Esophagus (tissue), 2 donors: Measurements from ENCODE around the gene MBD4. TPM values are rescaled to one million over a fixed set of nuclear protein-coding genes. Genes with fewer than 3 reads are reported as not detected.
"Not testable (repeated sequence)": the region's sequence is repeated elsewhere in the genome, so short reads cannot be mapped to it uniquely, and the experiment has no call there.

Experiments used
- H3K27ac ChIP-seq, 2 donors: one replicate each; pipeline ENCODE4 v1.5.1; 2013; ENCODE audit warnings: low read depth in 2 of 2, mild to moderate bottlenecking in 2 of 2, inconsistent platforms in 1 of 2, low read length in 1 of 2, moderate library complexity in 1 of 2
- H3K27me3 ChIP-seq, 2 donors: one replicate each; pipeline ENCODE4 v1.6.1; 2013; ENCODE audit warnings: low read length in 2 of 2, control low read depth in 1 of 2, mild to moderate bottlenecking in 1 of 2; ENCODE audit not compliant: insufficient read depth in 2 of 2, control insufficient read depth in 1 of 2
- H3K36me3 ChIP-seq, 2 donors: one replicate each; pipeline ENCODE4 v1.6.1; 2013; ENCODE audit warnings: low read length in 1 of 2; ENCODE audit not compliant: control insufficient read depth in 2 of 2, insufficient read depth in 2 of 2
- H3K4me1 ChIP-seq, 2 donors: one replicate each; pipeline ENCODE4 v1.6.1; 2013; ENCODE audit warnings: low read length in 1 of 2; ENCODE audit not compliant: control insufficient read depth in 2 of 2, insufficient read depth in 2 of 2
- H3K4me3 ChIP-seq, 2 donors: one replicate each; pipeline ENCODE4 v1.5.1; 2013; ENCODE audit warnings: low read length in 2 of 2, mild to moderate bottlenecking in 2 of 2, low read depth in 1 of 2, moderate library complexity in 1 of 2
- H3K9me3 ChIP-seq, 2 donors: one replicate each; pipeline ENCODE4 v1.6.1; 2013; ENCODE audit warnings: mild to moderate bottlenecking in 2 of 2, low read depth in 1 of 2, low read length in 1 of 2, moderate library complexity in 1 of 2; ENCODE audit not compliant: control insufficient read depth in 2 of 2, insufficient read depth in 1 of 2
- WGBS, 2 donors: extraction: QIAGEN DNeasy Blood & Tissue Kit; methylation state at CpG; one replicate each; pipeline ENCODE4 v1.1.7; 2013; 5-methylcytosine and 5-hydroxymethylcytosine counted together
- polyA plus RNA-seq, 2 donors: library from polyadenylated mRNA; stranded (reverse); fragments of 200-250 nt; gene quantifications; one replicate each; pipeline ENCODE4 v1.2.3, GENCODE V29; 2013
- donor health status: healthy with polysubstance abuse.
- donor health status: Bipolar disorder and iron deficiency.

Gene MBD4
- polyA plus RNA-seq, 2 donors, result 6.2 to 13.4 TPM

GRCh38 chr3:129392106-129392887, 47.5 kb downstream of the MBD4 start:
- Histone ChIP-seq H3K27ac (peak overlapping the region; percentile 66 to 80), H3K36me3 (peaks cover 6 to 11% of the 10 kb centered on the region in 2 donors), H3K4me1 (peaks cover 3 to 24% of the 10 kb centered on the region in 2 donors)
- not testable (repeated sequence) for H3K9me3 ChIP-seq, H3K27me3 ChIP-seq, H3K4me3 ChIP-seq
- WGBS, 2 donors, result 58 to 77% methylated on average over 6 to 8 of the region's 8 CpGs

GRCh38 chr3:129391583-129391982, 48.2 kb downstream of the MBD4 start:
- not testable (repeated sequence) for H3K27me3 ChIP-seq, H3K9me3 ChIP-seq, H3K4me3 ChIP-seq
- Histone ChIP-seq H3K27ac (peak overlapping the region; percentile 66 to 95), H3K36me3 (peaks cover 11 to 15% of the 10 kb centered on the region in 2 donors), H3K4me1 (peaks cover 3 to 24% of the 10 kb centered on the region in 2 donors)
- WGBS, 2 donors, result 39 to 60% methylated on average over 3 to 4 of the region's 4 CpGs

GRCh38 chr3:129389572-129389937, 50.2 kb downstream of the MBD4 start:
- no peaks in the 10 kb centered on the region for H3K9me3 ChIP-seq
- H3K27ac ChIP-seq, result peak overlapping the region; percentile 41 to 45
- WGBS, 2 donors, result 68 to 81% methylated on average over 3 of the region's 3 CpGs
- peaks cover 11 to 17% of the 10 kb centered on the region in 2 donors for H3K36me3 ChIP-seq
- H3K4me3 ChIP-seq, result no peak overlapping the region
- no peaks in the 10 kb centered on the region for H3K27me3 ChIP-seq
- peaks cover 0 to 19% of the 10 kb centered on the region in 2 donors for H3K4me1 ChIP-seq

- H3K27me3 ChIP-seq, H3K4me3 ChIP-seq, H3K9me3 ChIP-seq: not testable (repeated sequence)
- Histone ChIP-seq H3K4me1 (peaks cover 0 to 17% of the 10 kb centered on the region in 2 donors), H3K36me3 (peaks cover 11 to 17% of the 10 kb centered on the region in 2 donors), H3K27ac (peak overlapping the region; percentile 41 to 45)
- 41 to 60% methylated on average over 8 of the region's 8 CpGs for WGBS, 2 donors
Measured at GRCh38 chr3:129388791-129389571, 50.8 kb downstream of the MBD4 start.

GRCh38 chr3:129387487-129387886, 52.3 kb downstream of the MBD4 start:
- no peaks in the 10 kb centered on the region for H3K9me3 ChIP-seq
- no peak overlapping the region for H3K27ac ChIP-seq
- H3K36me3 ChIP-seq, result peaks cover 5 to 17% of the 10 kb centered on the region in 2 donors
- no peaks in the 10 kb centered on the region for H3K27me3 ChIP-seq
- WGBS, 2 donors, result 90% methylated on average over 5 of the region's 5 CpGs
- peaks cover 0 to 12% of the 10 kb centered on the region in 2 donors for H3K4me1 ChIP-seq
- no peak overlapping the region for H3K4me3 ChIP-seq

- 95 to 96% methylated on average over 10 of the region's 10 CpGs for WGBS, 2 donors
- Histone ChIP-seq H3K4me3 (no peak overlapping the region), H3K27ac (no peak overlapping the region)
Measured at GRCh38 chr3:129386984-129387383, 52.8 kb downstream of the MBD4 start.

GRCh38 chr3:129385507-129385906, 54.2 kb downstream of the MBD4 start:
- H3K36me3 ChIP-seq, result peaks cover 5 to 14% of the 10 kb centered on the region in 2 donors
- H3K4me3 ChIP-seq, H3K27ac ChIP-seq, H3K27me3 ChIP-seq, H3K9me3 ChIP-seq, H3K4me1 ChIP-seq: not testable (repeated sequence)
- 82 to 85% methylated on average over 8 of the region's 8 CpGs for WGBS, 2 donors

More at GRCh38 chr3:129386984-129387383, 52.8 kb downstream of the MBD4 start:
- Histone ChIP-seq H3K36me3 (peaks cover 5 to 17% of the 10 kb centered on the region in 2 donors), H3K9me3 (no peaks in the 10 kb centered on the region), H3K4me1 (peaks cover 0 to 8% of the 10 kb centered on the region in 2 donors), H3K27me3 (no peaks in the 10 kb centered on the region)

GRCh38 chr3:129384594-129385323, 55.0 kb downstream of the MBD4 start:
- Histone ChIP-seq H3K27me3 (no peaks in the 10 kb centered on the region), H3K9me3 (no peaks in the 10 kb centered on the region), H3K4me1 (peaks cover 0 to 6% of the 10 kb centered on the region in 2 donors), H3K4me3 (no peak overlapping the region), H3K36me3 (peaks cover 5 to 14% of the 10 kb centered on the region in 2 donors), H3K27ac (no peak overlapping the region)
- 75 to 79% methylated on average over 18 of the region's 18 CpGs for WGBS, 2 donors

- H3K27ac ChIP-seq, H3K4me3 ChIP-seq, H3K27me3 ChIP-seq, H3K4me1 ChIP-seq, H3K9me3 ChIP-seq, H3K36me3 ChIP-seq: not testable (repeated sequence)
- 84 to 87% methylated on average over 5 of the region's 5 CpGs for WGBS, 2 donors
Measured at GRCh38 chr3:129384103-129384502, 55.6 kb downstream of the MBD4 start.
